Measurements from ENCODE around the gene ATP13A3. TPM values are rescaled to one million over a fixed set of nuclear protein-coding genes. Genes with fewer than 3 reads are reported as not detected.

Gene ATP13A3
- total and polyA plus RNA-seq, 4 donors = 38.2 to 149 (median 97.2) TPM

- 90% methylated on average over 9 of the region's 9 CpGs for WGBS (ENCODE audit: insufficient coverage)
- no peak for DNase-seq (ENCODE audit: low read depth in 4 of 6, low spot score in 6 of 6)
- H3K4me1 ChIP-seq (ENCODE audit: control insufficient read depth, insufficient read depth, low read length) = peaks cover 28% of the 10 kb centered on the region
- peaks cover 34% of the 10 kb centered on the region for H3K27me3 ChIP-seq (ENCODE audit: control insufficient read depth, insufficient read depth, low read length)
- no peak overlapping the region for H3K27ac ChIP-seq (ENCODE audit: low read depth, low read length)
- no peaks in the 10 kb centered on the region for H3K9me3 ChIP-seq (ENCODE audit: control insufficient read depth, insufficient read depth, low read length)
- H3K4me3 ChIP-seq (ENCODE audit: low read depth, low read length) = no peak overlapping the region
- no peaks in the 10 kb centered on the region for H3K36me3 ChIP-seq (ENCODE audit: control insufficient read depth, insufficient read depth, low read length)
These were observed 85.5 kb downstream of the ATP13A3 start for GRCh38 chr3:194401346-194401745.

GRCh38 chr3:194399874-194400411 lies 86.9 kb downstream of the ATP13A3 start:
- Histone ChIP-seq H3K9me3 (ENCODE audit: control insufficient read depth, insufficient read depth, low read length) (no peaks in the 10 kb centered on the region), H3K27ac (ENCODE audit: low read depth, low read length) (no peak overlapping the region), H3K27me3 (ENCODE audit: control insufficient read depth, insufficient read depth, low read length) (peaks cover 44% of the 10 kb centered on the region), H3K4me3 (ENCODE audit: low read depth, low read length) (no peak overlapping the region), H3K4me1 (ENCODE audit: control insufficient read depth, insufficient read depth, low read length) (peaks cover 37% of the 10 kb centered on the region), H3K36me3 (ENCODE audit: control insufficient read depth, insufficient read depth, low read length) (no peaks in the 10 kb centered on the region)
- 96% methylated on average over 9 of the region's 15 CpGs for WGBS (ENCODE audit: insufficient coverage)
- DNase-seq (ENCODE audit: low read depth in 4 of 6, low spot score in 6 of 6) = no peak

GRCh38 chr3:194399166-194399565 lies 87.6 kb downstream of the ATP13A3 start, which contains the start of gene GP5:
TSS of gene GP5 (minus strand) at chr3:194399266. CDS start at chr3:194398282, 984 bp downstream.
- H3K27ac ChIP-seq (ENCODE audit: low read depth, low read length) = no peak within 1 kb of the TSS
- no peak for DNase-seq (ENCODE audit: low read depth in 4 of 6, low spot score in 6 of 6)
- peak within 1 kb of the TSS; percentile 2 for H3K4me3 ChIP-seq (ENCODE audit: low read depth, low read length)
- no CpG with 5 or more reads among the region's 2 CpGs for WGBS (ENCODE audit: insufficient coverage)
- peaks cover 37% of the 10 kb centered on the region for H3K4me1 ChIP-seq (ENCODE audit: control insufficient read depth, insufficient read depth, low read length)
- H3K9me3 ChIP-seq (ENCODE audit: control insufficient read depth, insufficient read depth, low read length) = no peaks in the 10 kb centered on the region
- H3K36me3 ChIP-seq (ENCODE audit: control insufficient read depth, insufficient read depth, low read length) = no peaks in the 10 kb centered on the region
- H3K27me3 ChIP-seq (ENCODE audit: control insufficient read depth, insufficient read depth, low read length) = peaks cover 44% of the 10 kb centered on the region

- peaks cover 44% of the 10 kb centered on the region for H3K27me3 ChIP-seq (ENCODE audit: control insufficient read depth, insufficient read depth, low read length)
- peaks cover 37% of the 10 kb centered on the region for H3K4me1 ChIP-seq (ENCODE audit: control insufficient read depth, insufficient read depth, low read length)
- no peaks in the 10 kb centered on the region for H3K9me3 ChIP-seq (ENCODE audit: control insufficient read depth, insufficient read depth, low read length)
- DNase-seq (ENCODE audit: low read depth in 4 of 6, low spot score in 6 of 6) = peak in 2 of 6 donors; percentile 44 to 60
- no peak overlapping the region for H3K27ac ChIP-seq (ENCODE audit: low read depth, low read length)
- peak overlapping the region; percentile 2 for H3K4me3 ChIP-seq (ENCODE audit: low read depth, low read length)
- WGBS (ENCODE audit: insufficient coverage) = 3% methylated on average over 38 of the region's 38 CpGs
- no peaks in the 10 kb centered on the region for H3K36me3 ChIP-seq (ENCODE audit: control insufficient read depth, insufficient read depth, low read length)
These were observed 89.0 kb downstream of the ATP13A3 start for GRCh38 chr3:194397757-194398312.

- H3K36me3 ChIP-seq (ENCODE audit: control insufficient read depth, insufficient read depth, low read length) = no peaks in the 10 kb centered on the region
- H3K4me3 ChIP-seq (ENCODE audit: low read depth, low read length) = no peak overlapping the region
- H3K27ac ChIP-seq (ENCODE audit: low read depth, low read length) = no peak overlapping the region
- H3K9me3 ChIP-seq (ENCODE audit: control insufficient read depth, insufficient read depth, low read length) = no peaks in the 10 kb centered on the region
- DNase-seq (ENCODE audit: low read depth in 4 of 6, low spot score in 6 of 6) = peak in 1 of 6 donors; percentile 23
- H3K27me3 ChIP-seq (ENCODE audit: control insufficient read depth, insufficient read depth, low read length) = peaks cover 44% of the 10 kb centered on the region
- WGBS (ENCODE audit: insufficient coverage) = 5% methylated on average over 73 of the region's 73 CpGs
- H3K4me1 ChIP-seq (ENCODE audit: control insufficient read depth, insufficient read depth, low read length) = peaks cover 36% of the 10 kb centered on the region
These were observed 89.7 kb downstream of the ATP13A3 start for GRCh38 chr3:194396859-194397756.

- Histone ChIP-seq H3K9me3 (ENCODE audit: control insufficient read depth, insufficient read depth, low read length) (no peaks in the 10 kb centered on the region), H3K27me3 (ENCODE audit: control insufficient read depth, insufficient read depth, low read length) (peaks cover 42% of the 10 kb centered on the region), H3K4me1 (ENCODE audit: control insufficient read depth, insufficient read depth, low read length) (peaks cover 31% of the 10 kb centered on the region), H3K36me3 (ENCODE audit: control insufficient read depth, insufficient read depth, low read length) (no peaks in the 10 kb centered on the region), H3K27ac (ENCODE audit: low read depth, low read length) (no peak overlapping the region), H3K4me3 (ENCODE audit: low read depth, low read length) (peak overlapping the region; percentile 2)
- DNase-seq (ENCODE audit: low read depth in 4 of 6, low spot score in 6 of 6) = no peak
- WGBS (ENCODE audit: insufficient coverage) = 8% methylated on average over 11 of the region's 13 CpGs
These were observed 90.3 kb downstream of the ATP13A3 start for GRCh38 chr3:194396539-194396858.

GRCh38 chr3:194395778-194396538 lies 90.8 kb downstream of the ATP13A3 start:
- peaks cover 42% of the 10 kb centered on the region for H3K27me3 ChIP-seq (ENCODE audit: control insufficient read depth, insufficient read depth, low read length)
- 41% methylated on average over 25 of the region's 26 CpGs for WGBS (ENCODE audit: insufficient coverage)
- peaks cover 28% of the 10 kb centered on the region for H3K4me1 ChIP-seq (ENCODE audit: control insufficient read depth, insufficient read depth, low read length)
- H3K27ac ChIP-seq (ENCODE audit: low read depth, low read length) = no peak overlapping the region
- peak in 2 of 6 donors; percentile 59 to 74 for DNase-seq (ENCODE audit: low read depth in 4 of 6, low spot score in 6 of 6)
- H3K4me3 ChIP-seq (ENCODE audit: low read depth, low read length) = peak overlapping the region; percentile 2
- H3K36me3 ChIP-seq (ENCODE audit: control insufficient read depth, insufficient read depth, low read length) = no peaks in the 10 kb centered on the region
- H3K9me3 ChIP-seq (ENCODE audit: control insufficient read depth, insufficient read depth, low read length) = peaks cover under 1% of the 10 kb centered on the region

- H3K4me1 ChIP-seq (ENCODE audit: control insufficient read depth, insufficient read depth, low read length) = peaks cover 28% of the 10 kb centered on the region
- no peaks in the 10 kb centered on the region for H3K36me3 ChIP-seq (ENCODE audit: control insufficient read depth, insufficient read depth, low read length)
- H3K27ac ChIP-seq (ENCODE audit: low read depth, low read length) = no peak overlapping the region
- peaks cover 42% of the 10 kb centered on the region for H3K27me3 ChIP-seq (ENCODE audit: control insufficient read depth, insufficient read depth, low read length)
- WGBS (ENCODE audit: insufficient coverage) = 49% methylated on average over 4 of the region's 5 CpGs
- peaks cover 3% of the 10 kb centered on the region for H3K9me3 ChIP-seq (ENCODE audit: control insufficient read depth, insufficient read depth, low read length)
- H3K4me3 ChIP-seq (ENCODE audit: low read depth, low read length) = no peak overlapping the region
- peak in 2 of 6 donors; percentile 86 to 91 for DNase-seq (ENCODE audit: low read depth in 4 of 6, low spot score in 6 of 6)
These were observed 91.6 kb downstream of the ATP13A3 start for GRCh38 chr3:194395212-194395611.

GRCh38 chr3:194392576-194392975 lies 94.2 kb downstream of the ATP13A3 start:
- no peak overlapping the region for H3K27ac ChIP-seq (ENCODE audit: low read depth, low read length)
- H3K36me3 ChIP-seq (ENCODE audit: control insufficient read depth, insufficient read depth, low read length) = no peaks in the 10 kb centered on the region
- peaks cover 5% of the 10 kb centered on the region for H3K9me3 ChIP-seq (ENCODE audit: control insufficient read depth, insufficient read depth, low read length)
- 55% methylated on average over 2 of the region's 7 CpGs for WGBS (ENCODE audit: insufficient coverage)
- peaks cover 21% of the 10 kb centered on the region for H3K27me3 ChIP-seq (ENCODE audit: control insufficient read depth, insufficient read depth, low read length)
- no peak for DNase-seq (ENCODE audit: low read depth in 4 of 6, low spot score in 6 of 6)
- peaks cover 21% of the 10 kb centered on the region for H3K4me1 ChIP-seq (ENCODE audit: control insufficient read depth, insufficient read depth, low read length)
- no peak overlapping the region for H3K4me3 ChIP-seq (ENCODE audit: low read depth, low read length)
